ENCODE measurements around the gene L3MBTL4.

DNA sequence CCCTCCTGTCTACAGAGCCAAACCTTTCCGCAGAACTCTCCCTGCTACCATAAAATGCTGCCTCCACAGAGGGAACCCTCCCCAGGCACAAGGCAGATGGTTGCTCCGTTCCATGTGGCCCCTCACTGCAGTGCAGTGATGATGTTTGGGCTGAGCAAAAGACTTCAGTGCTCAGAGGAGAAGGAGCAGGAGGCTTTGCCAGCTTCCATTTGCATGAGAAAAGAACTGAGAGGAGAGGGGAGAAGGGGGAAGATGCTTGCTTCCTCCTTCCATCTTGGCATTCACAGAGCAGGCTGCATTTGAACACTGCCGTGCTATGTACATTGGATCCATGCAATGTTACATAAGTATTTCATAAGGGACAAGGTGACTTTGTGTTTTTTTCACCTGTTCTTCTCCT, 472.8 kb downstream of the L3MBTL4 start:
- TF ChIP-seq, protein P1, sequence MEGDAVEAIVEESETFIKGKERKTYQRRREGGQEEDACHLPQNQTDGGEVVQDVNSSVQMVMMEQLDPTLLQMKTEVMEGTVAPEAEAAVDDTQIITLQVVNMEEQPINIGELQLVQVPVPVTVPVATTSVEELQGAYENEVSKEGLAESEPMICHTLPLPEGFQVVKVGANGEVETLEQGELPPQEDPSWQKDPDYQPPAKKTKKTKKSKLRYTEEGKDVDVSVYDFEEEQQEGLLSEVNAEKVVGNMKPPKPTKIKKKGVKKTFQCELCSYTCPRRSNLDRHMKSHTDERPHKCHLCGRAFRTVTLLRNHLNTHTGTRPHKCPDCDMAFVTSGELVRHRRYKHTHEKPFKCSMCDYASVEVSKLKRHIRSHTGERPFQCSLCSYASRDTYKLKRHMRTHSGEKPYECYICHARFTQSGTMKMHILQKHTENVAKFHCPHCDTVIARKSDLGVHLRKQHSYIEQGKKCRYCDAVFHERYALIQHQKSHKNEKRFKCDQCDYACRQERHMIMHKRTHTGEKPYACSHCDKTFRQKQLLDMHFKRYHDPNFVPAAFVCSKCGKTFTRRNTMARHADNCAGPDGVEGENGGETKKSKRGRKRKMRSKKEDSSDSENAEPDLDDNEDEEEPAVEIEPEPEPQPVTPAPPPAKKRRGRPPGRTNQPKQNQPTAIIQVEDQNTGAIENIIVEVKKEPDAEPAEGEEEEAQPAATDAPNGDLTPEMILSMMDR (IDR thresholded peaks at IDR 0.05), result no peak
- no peak for TF ChIP-seq EP300 (IDR thresholded peaks at IDR 0.05; ENCODE audit: borderline replicate concordance in 1 of 2, low read depth in 1 of 2, low read length in 1 of 2)
- no peak for TF ChIP-seq TCF12 (IDR thresholded peaks at IDR 0.05)
- no peak for TF ChIP-seq SMC3 (IDR thresholded peaks at IDR 0.05; ENCODE audit: low read depth, low read length)
- TF ChIP-seq, protein P2, sequence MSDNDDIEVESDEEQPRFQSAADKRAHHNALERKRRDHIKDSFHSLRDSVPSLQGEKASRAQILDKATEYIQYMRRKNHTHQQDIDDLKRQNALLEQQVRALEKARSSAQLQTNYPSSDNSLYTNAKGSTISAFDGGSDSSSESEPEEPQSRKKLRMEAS (IDR thresholded peaks at IDR 0.05; ENCODE audit: low read depth), result no peak

Data from SK-N-SH (cell line).